H4 (cell line): Measurements from ENCODE around the gene HELB. TPM values are rescaled to one million over a fixed set of nuclear protein-coding genes. Genes with fewer than 3 reads are reported as not detected.
A peak's percentile ranks its signal among the peaks of the same experiment; 100 is the strongest.

Experiments
- DNase-seq: peaks from one replicate; pipeline ENCODE4 v3.0.0-alpha.2; 2015; ENCODE audit warnings: low spot score
- total RNA-seq: library from RNA; depleted of rRNA; stranded (reverse); fragments of >200 nt; shearing (Covaris generic); gene quantifications from 2 replicates; pipeline ENCODE4 v1.2.3, GENCODE V29; 2014; rRNA removed

HELB gene
- total RNA-seq: 0.76 and 1.9 TPM in 2 replicates

DNA sequence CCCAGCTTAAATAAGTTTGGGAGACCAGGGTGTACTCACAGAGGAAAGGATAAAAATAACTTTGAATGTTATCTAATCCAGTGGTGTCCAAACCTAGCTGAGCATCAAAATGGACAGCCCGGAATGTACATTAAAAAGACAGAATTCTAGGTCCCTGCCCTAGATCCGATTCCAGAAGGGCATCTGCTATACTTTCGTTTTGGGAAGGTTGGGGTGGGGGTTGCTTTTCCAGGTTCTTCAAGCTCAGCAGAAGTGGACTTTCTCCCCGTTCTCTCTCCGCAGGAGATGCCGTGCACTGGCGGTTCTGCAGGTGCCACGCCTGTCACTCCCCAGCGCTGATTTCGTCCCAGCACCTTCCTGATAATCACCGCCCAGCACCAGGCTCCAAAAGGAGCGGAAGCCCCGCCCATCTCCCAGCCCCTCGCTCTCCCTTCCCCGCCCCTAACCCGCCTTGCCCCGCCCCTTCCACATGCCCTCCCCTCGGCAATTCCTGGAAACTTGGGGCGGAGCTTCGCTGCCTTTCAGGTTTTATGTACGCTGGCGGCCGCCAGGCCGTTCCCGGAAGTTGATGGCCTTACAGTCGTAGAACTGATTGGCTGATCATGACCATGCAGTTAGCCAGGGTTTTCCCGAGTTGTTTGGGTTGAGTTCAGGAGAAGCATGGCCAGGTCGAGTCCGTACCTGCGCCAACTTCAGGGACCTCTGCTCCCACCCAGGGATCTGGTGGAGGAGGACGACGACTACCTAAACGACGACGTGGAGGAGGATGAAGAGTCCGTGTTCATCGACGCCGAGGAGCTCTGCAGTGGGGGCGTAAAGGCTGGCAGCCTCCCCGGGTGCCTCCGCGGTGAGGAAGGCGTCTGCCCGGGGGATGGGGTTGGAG, at the start of gene HELB:
Gene HELB (plus strand): TSS at position 550 of the 883 bp plus-strand sequence. CDS start 111 bp downstream, at position 661.
- peak; percentile 93 for DNase-seq

DNA sequence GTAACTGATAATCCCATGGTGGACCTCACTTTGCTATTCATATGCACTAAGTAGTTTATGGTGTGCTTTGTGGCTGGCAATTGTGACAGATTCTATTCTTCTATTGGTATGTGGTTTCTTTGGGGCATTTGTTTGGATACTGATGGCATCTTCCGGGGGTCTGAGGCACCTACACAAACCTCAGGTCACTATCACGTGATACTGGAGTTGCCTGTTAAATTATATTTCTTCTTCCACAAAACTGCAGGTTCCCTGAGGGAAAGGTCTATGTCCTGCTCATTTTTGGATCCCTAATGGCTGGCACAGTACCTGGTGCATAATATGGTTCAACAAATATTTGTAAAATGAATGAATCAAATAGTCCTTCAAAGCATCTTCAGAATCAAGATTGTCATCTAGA, 49.5 kb upstream of the HELB start:
- DNase-seq: no peak

DNA sequence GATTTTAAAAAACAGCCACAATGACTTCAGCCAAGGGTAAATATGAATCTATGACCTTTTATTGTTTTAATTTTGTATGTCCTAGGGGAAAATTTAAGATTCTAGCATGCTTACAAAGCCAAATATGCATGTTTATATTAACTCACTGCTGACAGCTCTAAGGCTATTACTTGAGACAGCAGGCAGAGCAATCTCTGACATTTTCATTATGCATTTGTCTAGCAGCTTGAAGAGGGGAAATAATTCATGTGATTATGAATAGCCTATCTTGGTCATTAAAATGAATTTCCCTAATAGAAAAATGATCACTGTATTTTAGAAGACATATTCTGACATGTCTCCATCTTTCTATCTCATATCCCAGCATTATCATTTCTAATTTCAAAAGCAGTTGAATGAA, 46.6 kb upstream of the HELB start:
- no peak for DNase-seq

DNA sequence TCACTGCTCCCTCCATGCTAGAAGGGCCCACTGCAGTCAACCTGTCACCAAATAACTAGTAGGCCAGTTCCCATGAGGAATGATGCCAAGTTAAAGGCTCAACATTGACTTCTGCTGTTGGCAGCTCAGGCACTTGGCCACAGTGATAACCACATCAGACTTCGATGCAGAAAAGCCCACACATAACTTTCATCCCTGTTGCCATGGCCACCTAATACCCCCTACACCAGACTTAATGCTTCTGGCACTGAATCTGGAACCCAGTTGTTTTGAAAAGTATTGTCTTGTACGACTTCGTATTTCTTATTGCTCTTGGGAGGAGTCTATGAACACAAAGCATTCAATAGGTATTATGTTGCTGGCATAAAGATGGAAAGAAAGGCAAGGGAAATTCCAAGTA, 44.3 kb upstream of the HELB start:
- no peak for DNase-seq

DNA sequence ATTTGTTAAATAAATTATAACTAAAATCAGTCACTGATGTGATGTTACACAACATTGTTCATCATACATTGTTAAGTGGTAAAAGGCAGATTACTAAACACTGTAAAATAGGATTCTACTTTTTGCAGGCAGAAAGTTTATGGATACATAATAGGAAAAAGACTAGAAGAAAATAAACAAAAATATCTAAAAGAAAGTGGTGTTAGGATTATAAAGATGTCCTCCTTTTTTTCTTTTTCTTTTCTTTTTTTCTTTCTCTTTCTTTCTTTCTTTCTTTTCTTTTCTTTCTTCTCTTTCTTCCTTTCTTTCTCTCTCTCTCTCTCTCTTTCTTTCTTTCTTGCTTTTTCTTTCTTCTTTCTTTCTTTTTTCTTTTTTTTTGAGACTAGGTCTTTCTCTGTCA, 39.6 kb upstream of the HELB start:
- DNase-seq: no peak

DNA sequence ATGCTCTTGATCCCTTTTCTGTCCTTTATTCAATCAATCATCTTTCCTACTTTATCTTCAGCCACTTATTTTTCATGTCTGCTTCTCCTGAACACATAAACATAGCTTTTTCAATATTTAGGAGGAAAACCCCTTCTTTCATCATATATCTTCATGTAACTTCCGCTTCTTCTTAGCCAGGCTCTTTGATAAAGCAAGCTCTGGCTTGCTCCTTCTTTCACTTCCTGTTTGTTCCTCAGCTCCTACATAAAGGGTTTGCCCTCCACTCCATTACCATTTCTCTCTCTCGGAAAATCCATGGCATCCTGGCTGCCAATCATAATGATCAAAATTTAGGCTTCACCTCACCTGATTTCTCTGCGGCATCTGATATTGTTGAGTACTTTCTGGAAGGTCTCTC, 33.7 kb upstream of the HELB start:
- no peak for DNase-seq

DNA sequence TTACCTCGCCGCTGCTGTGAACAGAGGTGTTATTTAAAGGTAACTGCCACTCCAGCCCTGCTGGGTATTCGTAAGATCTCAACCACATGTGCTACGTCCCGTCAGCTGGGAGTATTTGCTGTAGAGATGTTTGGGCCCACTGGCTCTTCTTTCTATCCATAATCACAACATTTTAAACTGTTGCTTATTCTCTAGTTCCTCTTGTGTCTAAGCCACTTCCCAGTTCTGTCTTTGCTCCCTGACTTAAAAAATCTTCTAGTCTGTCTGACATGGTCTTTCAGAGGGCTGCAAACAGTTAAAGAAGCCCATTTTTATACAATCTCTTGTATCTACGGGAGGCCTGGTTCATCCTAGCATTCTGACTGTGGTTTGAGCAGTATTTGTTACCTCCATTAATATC, 33.2 kb upstream of the HELB start:
- no peak for DNase-seq

DNA sequence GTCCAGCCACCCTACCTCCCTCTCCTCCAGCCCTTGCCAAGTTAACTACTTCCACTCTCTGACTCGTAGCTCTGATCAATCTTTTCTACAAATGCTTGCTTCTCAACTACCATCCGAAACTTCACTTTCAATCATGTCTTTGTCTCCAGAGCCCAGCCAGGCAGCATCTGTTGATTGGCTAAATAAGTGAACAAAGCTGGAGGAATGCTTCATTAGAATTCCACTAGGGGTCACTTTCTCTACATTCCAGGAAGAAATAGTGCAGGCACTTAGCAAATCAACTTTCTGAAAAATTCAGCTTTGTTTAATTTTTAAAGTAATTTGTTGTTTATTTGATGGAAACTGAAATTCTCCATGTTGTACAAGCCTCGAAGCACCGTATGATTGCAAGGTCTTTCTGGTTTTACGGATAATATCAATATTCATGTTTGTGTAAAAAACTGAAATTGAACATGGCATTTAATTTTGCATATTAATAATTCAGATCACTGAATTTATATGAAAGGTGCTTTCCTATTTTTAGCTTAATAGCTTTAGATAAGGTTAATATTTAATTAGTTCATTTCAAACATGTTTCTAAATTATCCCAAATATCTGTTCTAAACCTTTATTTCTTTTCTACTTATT, 32.4 kb upstream of the HELB start:
- peak; percentile 63 for DNase-seq

DNA sequence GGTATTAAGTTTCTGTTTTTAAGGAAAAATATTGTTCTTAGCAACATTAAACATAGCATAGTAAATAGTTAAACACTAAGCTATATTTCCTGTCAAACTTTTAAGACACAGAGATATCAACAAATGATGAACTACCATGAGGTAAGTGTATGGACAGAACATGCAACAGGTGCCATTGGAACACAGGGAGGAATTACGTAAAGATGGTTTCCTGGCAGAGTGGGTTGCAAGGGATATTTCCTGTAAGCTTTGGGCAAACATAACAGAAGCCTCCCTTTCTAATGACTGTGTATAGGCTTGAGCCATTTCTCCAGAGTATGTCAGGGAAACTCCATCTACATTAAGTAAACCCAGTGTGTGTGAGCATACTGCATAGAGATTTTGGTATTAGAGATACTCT, 31.7 kb upstream of the HELB start:
- no peak for DNase-seq

DNA sequence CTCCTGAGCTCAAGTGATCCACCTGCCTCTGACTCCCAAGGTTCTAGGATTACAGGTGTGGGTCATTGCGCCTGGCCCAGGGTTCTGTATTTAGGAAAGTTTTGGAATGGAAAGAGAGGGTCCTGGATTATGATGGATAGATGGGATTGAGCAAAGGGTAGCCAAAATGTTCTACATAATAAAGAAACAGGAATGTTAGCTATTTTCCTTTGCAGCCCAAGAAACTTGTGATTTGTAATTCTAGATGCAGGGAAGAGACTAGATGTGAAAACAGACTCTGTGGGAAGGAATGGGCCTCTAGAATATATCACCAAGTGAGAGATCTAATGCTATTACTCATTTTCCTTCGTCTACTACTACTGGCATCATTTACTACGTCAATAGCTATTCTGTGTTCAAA, 29.6 kb upstream of the HELB start:
- DNase-seq: no peak

DNA sequence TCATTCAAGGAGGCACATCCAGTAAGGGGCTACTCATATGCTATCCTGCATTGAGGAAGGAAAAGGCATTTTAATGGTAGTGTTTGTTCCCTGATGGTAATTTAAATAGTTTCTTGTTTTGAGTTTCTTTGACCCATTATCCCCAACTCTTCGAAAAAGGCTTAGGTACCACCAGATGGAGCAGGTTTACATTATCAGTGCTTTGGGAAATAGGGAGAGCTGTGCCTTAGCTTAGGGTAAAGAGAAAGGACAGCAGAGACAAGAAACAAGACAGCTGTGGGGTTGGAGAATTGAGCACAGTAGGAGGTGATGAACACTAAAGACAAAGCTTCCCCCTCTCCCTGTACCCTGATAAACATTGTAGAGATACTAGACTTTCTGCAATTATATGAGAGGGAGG, 29.1 kb upstream of the HELB start:
- no peak for DNase-seq

DNA sequence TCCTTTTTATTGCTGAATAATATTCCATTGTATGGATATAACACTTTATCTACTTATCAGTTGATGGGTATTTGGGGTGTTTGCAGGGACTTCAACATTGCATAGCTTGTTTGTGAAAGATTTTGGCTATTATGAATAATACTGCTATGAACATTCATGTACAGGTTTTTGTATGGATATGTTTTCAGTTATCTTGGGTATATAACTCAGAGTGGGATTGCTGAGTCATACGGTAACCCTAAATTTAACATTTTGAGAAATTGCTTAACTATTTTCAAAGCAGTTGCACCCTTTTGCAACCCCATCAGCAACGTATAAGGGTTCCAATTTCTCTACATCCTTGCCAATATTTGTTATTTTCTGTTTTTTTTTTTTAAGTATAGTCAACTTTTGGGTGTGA, 27.3 kb upstream of the HELB start:
- DNase-seq: no peak

DNA sequence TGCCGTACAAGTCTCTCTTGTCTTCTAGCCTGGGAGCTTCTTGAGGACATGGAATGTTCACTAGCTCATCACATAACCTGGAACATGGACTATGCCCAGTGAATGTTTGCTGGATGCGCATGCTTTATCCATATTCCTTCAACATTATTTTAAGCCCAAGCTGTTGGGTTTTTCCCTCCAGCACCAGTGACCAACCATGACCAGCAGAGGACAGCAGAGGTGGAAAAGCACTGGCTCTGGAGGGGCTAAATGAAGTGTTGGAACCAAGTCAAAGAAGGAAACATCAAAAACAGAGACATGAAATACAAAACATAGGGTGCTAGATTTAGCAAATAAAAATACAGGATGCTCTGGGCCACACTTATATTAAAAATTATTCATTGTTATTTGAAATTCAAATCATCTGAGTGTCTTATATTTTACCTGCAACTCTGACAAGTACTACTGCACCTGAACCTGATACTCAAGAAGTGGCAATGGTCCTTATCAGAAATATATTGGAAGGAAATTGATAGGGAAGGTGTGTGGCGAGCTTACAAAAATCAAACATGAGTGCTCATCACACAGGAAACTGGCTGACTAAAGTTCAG, 23.1 kb upstream of the HELB start:
- DNase-seq: peak; percentile 13

DNA sequence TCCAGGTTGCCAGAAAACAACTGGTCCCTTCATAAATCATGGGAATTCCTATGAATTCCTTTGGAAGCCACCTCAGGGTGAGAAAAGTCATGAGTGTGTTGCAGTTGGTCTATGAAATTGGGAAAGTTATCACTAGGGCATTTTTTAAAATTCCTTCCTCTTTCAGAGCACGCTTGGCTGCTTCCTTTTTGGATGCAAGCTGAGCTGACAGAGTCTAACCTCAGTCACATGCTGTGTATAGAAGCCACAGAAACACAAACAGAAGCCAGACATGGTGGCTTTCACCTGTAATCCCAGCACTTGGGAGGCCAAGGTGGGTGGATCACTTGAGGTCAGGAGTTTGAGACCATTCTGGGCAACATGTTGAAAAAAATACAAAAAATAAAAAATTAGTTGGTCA, 21.7 kb upstream of the HELB start:
- DNase-seq: no peak

DNA sequence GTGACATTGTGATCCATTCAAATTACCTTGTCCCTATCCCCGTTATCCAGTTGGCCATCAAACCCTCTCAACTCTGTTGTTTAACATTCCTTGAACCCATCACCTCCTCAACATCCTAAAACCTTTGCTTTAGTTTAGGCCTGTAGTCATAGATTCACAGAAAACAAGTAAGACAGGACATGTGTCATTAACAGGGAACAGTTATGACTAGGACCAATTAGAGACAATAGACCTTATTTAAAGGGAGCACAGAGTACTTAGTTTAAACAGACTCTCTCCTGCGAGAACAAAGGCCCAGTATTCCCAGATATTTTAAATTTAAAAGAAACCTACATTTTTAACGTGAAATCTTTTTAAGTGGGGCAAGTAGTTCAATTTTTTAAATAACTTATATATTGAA, 20.0 kb upstream of the HELB start:
- no peak for DNase-seq

DNA sequence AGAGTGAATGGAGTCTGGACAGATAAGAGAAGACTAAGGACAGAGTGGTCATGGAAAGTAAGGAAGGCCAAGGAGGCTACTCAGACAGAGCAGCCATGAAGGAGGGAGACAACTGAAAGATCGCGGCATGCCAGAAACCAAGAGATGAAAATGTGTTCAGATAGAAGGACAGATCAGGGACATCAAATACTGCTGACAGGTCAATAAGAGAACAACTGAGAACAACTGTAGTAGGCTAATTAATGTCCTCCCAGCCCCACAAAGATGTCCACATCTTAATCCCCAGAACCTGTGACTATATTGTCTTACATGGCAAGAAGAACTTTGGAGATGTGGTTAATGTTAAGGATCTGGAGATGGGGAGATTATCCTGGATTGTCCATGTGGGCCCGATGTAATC, 15.0 kb upstream of the HELB start:
- no peak for DNase-seq

DNA sequence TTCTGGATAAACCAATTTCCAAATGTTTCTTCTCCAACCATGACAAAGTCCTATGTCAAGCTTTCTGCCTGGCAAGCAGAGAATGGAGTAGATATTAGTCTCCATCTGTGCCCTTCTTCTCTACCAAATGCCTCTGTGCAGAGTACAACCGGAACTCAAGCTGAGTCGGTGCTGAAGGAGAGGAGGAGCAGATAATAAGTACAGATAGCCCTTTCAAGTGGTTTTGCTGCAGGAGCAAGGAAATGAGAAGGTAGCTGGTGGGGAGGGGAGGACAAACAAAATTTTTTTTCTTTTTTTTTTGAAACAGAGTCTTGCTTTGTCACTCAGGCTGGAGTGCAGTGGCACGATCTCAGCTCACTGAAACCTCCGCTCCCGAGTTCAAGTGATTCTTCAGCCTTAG, 14.2 kb upstream of the HELB start:
- DNase-seq: no peak

DNA sequence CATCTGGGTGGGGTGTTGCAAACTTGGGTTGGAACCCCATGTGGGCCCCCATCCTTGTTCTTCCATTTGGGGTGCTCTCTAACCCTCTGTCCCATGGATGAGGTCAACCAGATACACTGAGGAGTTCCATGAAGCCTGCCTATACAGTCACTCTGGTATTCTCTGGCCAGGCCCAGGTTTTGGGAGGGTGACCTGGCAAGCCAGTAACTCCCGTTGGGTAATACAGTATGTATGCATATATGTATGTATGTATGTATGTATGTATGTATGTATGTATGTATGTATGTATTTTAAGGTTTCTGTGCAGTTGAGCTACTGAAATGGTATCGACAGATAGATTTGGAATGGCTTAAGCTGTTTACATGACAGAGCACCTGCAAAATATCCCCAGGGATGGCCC, 12.8 kb upstream of the HELB start:
- DNase-seq: no peak

DNA sequence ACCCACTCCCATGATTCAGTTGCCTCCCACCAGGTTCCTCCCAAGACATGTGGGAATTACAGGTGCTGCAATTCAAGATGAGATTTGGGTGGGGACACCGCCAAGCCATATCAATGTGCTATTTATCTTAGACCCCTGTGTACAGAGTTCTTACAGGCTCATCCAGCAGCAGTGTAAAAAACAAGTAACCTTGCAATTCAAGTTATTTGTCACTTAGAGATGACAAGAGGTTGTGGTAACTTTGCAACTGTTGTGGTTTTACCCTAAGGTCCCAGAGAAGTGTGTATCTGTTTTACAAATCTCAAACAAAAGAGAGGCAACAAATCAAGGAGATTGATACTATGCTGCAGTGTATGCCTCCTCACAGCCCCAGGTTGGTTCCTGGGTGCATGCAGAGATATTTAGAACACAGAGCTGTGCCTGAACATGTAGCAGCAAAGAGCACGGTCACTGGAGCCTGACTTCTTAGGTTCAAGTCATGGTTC, 11.5 kb upstream of the HELB start:
- DNase-seq: no peak

DNA sequence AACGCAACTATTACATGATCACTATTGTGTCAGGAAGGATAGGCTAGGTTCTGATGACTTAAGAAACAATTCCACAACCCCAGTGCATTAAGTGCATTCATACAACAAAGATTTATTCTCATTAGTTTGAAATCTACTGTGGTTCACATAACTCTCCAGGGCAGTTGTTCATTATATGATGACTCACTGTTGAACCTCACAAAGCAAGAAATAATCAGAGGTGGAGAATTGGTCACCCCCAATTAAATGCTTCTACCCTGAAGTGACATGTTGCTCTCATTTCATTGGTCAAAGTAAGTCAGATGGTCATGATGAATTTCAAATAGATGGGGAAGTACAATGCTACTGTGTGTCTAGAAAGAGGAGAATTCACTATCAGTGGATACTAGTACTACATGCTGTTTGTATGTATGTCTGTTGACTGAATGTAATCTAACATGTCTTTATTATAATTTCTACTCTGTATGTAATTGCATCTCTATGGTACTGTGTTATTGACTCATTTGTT, 6.1 kb upstream of the HELB start:
- no peak for DNase-seq

DNA sequence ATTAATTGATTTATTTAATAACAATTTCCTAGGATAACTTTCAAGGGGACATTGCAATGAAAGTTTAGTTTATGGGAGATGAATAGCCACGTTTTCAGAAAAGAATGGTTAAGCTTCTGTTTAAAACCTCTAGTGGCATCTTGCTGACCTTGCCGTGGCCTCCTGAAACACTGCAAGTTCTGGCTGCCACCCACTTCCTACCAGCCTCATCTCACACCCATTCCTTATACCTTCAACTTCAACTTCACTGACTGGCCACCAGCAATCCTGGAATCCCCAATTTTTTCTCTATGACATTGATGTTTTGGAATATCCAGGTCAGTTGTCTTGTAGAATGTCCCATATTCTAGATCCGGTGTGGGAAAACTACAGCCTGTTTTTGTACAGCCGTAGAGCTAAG, 5.2 kb upstream of the HELB start:
- no peak for DNase-seq

DNA sequence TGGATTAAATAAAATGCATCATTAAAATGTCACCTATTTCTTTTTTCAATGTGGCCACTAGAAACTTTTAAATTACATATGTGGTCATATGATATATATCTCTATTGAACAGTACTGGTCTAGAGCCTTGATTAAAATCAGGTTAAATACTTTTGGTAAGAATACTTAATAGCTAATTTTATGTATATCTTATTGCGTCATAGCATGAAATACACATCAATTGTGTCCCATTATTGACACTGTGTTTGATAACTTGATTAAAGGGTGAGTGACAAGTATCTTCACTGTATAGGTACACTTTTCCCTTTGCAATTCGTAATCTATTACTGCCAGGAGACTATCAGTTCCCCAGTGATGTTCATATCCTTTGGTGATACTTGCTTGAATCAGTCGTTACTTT, 4.4 kb upstream of the HELB start:
- no peak for DNase-seq

DNA sequence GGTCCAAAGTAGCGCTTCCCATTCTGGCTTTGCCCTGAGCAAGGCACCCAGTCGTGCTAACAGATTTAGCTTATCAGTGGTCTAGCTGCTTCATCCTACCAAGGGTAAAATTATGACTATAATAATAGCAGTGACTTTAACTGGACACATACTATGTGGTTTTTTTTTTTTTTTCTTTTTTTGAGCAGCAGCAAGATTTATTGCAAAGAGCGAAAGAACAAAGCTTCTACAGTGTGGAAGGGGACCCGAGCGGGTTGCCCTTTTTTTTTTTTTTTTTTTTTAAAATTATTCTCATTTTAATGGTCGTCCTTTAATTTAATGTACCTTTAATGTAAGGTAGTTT, 505 bp downstream of the HELB start:
- DNase-seq: no peak
